ENCODE measurements around the gene PUS10. TPM values are rescaled to one million over a fixed set of nuclear protein-coding genes. Genes with fewer than 3 reads are reported as not detected.
"Not testable (repeated sequence)": the region's sequence is repeated elsewhere in the genome, so short reads cannot be mapped to it uniquely, and the experiment has no call there.

PUS10 gene
- polyA plus RNA-seq, 1 experiment, result 4.1 TPM

DNA sequence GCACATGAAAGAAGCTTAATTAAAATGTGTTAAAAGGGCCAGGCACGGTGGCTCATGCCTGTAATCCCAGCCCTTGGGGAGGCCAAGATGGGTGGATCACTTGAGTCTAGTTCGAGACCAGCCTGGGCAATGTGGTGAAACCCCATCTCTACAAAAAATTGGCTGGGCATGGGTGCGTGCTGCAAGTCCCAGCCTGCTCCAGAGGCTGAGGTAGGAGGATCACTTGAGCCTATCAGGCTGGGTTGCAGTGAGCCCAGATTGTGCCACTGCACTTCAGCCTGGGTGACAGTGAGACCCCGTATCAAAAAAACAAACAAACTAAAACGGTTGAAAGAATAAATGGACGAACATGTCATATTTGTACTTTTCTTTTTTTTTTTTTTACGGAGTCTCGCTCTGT is 110.7 kb downstream of the PUS10 start:
- no peak for DNase-seq (ENCODE audit: low read depth)
- TF ChIP-seq, protein P1, sequence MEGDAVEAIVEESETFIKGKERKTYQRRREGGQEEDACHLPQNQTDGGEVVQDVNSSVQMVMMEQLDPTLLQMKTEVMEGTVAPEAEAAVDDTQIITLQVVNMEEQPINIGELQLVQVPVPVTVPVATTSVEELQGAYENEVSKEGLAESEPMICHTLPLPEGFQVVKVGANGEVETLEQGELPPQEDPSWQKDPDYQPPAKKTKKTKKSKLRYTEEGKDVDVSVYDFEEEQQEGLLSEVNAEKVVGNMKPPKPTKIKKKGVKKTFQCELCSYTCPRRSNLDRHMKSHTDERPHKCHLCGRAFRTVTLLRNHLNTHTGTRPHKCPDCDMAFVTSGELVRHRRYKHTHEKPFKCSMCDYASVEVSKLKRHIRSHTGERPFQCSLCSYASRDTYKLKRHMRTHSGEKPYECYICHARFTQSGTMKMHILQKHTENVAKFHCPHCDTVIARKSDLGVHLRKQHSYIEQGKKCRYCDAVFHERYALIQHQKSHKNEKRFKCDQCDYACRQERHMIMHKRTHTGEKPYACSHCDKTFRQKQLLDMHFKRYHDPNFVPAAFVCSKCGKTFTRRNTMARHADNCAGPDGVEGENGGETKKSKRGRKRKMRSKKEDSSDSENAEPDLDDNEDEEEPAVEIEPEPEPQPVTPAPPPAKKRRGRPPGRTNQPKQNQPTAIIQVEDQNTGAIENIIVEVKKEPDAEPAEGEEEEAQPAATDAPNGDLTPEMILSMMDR (IDR thresholded peaks at IDR 0.05; ENCODE audit: insufficient read depth, low read depth, low read length), result no peak
- Histone ChIP-seq H3K36me3 (ENCODE audit: control insufficient read depth, insufficient read depth, low read length) (no peaks in the 10 kb centered on the region; the same call in 1 of the 2 replicates), H3K27me3 (ENCODE audit: control insufficient read depth, insufficient read depth, low read length) (no peaks in the 10 kb centered on the region), H3K4me3 (ENCODE audit: low read depth, low read length) (no peak overlapping the region)
- POLR2A ChIA-PET, result no interaction called here
- CTCF ChIA-PET, result no interaction called here

DNA sequence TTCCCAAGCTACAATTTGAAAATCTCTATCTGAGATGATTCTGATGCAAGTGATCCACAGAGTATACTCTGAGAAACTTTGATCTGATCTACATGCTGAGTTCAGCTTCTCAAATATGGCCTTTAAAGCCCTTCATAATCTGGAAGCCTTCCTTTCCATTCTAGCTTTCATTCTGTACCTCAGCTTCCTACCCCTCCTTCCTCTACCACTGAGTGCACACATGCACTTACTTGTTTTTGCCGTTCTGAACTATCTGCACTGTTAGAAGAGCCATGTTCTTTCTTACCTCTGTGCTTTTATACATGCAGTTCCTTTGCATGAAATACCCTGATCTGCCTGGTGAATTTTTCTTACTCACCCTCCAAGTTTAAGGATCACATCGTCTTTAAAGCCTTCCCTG is 111.7 kb downstream of the PUS10 start:
- Histone ChIP-seq H3K4me3 (ENCODE audit: low read depth, low read length) (no peak overlapping the region), H3K27me3 (ENCODE audit: control insufficient read depth, insufficient read depth, low read length) (no peaks in the 10 kb centered on the region), H3K36me3 (ENCODE audit: control insufficient read depth, insufficient read depth, low read length) (no peaks in the 10 kb centered on the region; the same call in 1 of the 2 replicates)
- TF ChIP-seq, protein P1 (IDR thresholded peaks at IDR 0.05; ENCODE audit: insufficient read depth, low read depth, low read length), result no peak
- DNase-seq (ENCODE audit: low read depth), result no peak
- ChIA-PET POLR2A (no interaction called here), CTCF (no interaction called here)

DNA sequence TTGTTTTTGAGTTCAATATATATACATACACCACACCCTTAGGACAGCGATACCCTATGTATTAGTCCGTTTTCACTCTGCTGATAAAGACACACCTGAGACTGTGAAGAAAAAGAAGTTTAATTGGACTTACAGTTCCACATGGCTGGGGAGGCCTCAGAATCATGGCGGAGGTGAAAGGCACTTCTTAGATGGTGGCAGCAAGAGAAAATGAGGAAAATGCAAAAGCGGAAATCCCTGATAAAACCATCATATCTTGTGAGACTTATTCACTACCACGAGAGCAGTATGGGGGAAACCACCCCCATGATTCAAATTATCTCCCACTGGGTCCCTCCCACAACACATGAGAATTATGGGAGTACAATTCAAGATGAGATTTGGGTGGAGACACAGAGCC is 112.2 kb downstream of the PUS10 start:
- CTCF ChIA-PET; H3K27me3 ChIP-seq (ENCODE audit: control insufficient read depth, insufficient read depth, low read length); POLR2A ChIA-PET; DNase-seq (ENCODE audit: low read depth); H3K4me3 ChIP-seq (ENCODE audit: low read depth, low read length); H3K36me3 ChIP-seq (ENCODE audit: control insufficient read depth, insufficient read depth, low read length): not testable (repeated sequence)

DNA sequence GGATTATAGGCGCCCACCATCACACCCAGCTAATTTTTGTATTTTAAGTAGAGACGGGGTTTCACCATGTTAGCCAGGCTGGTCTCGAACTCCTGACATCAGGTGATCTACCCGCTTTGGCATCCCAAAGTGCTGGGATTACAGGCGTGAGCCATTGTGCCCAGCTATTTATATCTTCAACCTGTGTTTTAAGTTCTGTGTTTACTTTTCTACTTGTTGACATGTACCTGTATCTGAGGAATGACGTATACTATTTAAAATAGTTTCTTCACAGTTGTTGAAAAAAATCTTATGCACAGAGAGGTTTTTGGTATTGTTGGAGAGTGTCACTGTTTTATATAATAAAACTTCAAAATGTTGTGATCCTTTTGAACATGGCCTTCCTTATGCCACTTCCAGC is 116.8 kb downstream of the PUS10 start:
- CTCF ChIA-PET; POLR2A ChIA-PET; H3K4me3 ChIP-seq (ENCODE audit: low read depth, low read length); H3K27me3 ChIP-seq (ENCODE audit: control insufficient read depth, insufficient read depth, low read length); H3K36me3 ChIP-seq (ENCODE audit: control insufficient read depth, insufficient read depth, low read length); DNase-seq (ENCODE audit: low read depth): not testable (repeated sequence)

DNA sequence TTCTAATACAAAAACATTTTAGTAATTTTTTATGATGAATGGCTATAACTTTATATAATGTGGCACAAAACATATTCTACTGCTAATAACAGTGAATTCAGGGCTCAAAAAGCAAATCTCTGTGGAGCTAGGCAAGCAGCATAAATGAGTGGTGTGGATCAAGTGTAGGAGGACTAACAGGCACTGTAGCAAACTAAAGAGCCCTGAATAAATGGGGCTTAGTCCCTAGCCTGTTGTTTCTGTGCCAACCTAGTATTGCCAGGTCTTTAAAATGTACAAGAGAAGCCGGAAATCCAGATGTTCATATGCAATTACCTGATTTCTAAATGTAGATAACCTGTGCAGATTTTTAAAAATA is 118.2 kb downstream of the PUS10 start:
- DNase-seq (ENCODE audit: low read depth), result no peak
- Histone ChIP-seq H3K27me3 (ENCODE audit: control insufficient read depth, insufficient read depth, low read length) (no peaks in the 10 kb centered on the region), H3K4me3 (ENCODE audit: low read depth, low read length) (no peak overlapping the region), H3K36me3 (ENCODE audit: control insufficient read depth, insufficient read depth, low read length) (no peaks in the 10 kb centered on the region; the same call in 1 of the 2 replicates)
- ChIA-PET POLR2A (no interaction called here), CTCF (no interaction called here)
- TF ChIP-seq, protein P1 (IDR thresholded peaks at IDR 0.05; ENCODE audit: insufficient read depth, low read depth, low read length), result no peak

DNA sequence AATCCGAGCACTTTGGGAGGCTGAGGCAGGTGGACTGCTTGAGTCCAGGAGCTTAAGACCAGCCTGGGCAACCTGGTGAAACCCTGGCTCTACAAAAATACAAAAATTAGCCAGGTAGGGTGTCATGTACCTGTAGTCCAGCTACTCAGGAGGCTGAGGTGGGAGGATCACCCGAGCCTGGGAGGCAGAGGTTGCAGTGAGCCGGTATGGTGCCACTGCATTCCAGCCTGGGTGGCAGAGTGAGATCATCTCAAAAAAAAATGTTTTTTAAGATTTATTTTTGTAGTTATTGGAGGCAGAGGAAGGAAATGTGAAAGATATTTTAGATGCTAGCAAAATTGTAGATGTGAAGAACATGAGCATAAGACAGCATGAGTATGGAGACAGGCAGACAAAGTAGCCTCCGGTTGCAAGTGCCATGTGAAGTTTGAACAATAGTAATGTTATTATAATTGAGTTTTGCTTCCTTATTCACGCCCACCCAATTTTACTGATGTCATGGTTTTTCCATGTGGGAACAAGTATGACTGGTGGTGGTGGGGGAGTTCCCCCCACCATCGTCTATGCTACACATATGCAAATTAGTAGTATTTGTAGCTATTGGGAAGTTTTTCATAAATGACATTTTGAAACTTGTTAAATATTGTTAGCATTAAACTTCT is 118.7 kb downstream of the PUS10 start:
- POLR2A ChIA-PET, result no interaction called here
- Histone ChIP-seq H3K4me3 (ENCODE audit: low read depth, low read length) (no peak overlapping the region), H3K27me3 (ENCODE audit: control insufficient read depth, insufficient read depth, low read length) (no peaks in the 10 kb centered on the region), H3K36me3 (ENCODE audit: control insufficient read depth, insufficient read depth, low read length) (no peaks in the 10 kb centered on the region)
- TF ChIP-seq, protein P1 (IDR thresholded peaks at IDR 0.05; ENCODE audit: insufficient read depth, low read depth, low read length), result no peak
- no peak for DNase-seq (ENCODE audit: low read depth)
- CTCF ChIA-PET, result no interaction called here

Data from BJ (cell line).